NCI-H2196 (cell line): ENCODE measurements around the gene STAG1.
"Not testable (repeated sequence)": the region's sequence is repeated elsewhere in the genome, so short reads cannot be mapped to it uniquely, and the experiment has no call there.

ENCODE experiments used
- DNase-seq: peaks from one replicate; lab custom pipeline; 2025; ENCODE audit not compliant: unreplicated experiment; lab: John Stamatoyannopoulos, UW

STAG1 gene

GRCh38 chr3:136604961-136605360, 147.2 kb downstream of the STAG1 start:
- no peak for DNase-seq

GRCh38 chr3:136602818-136603217, 149.4 kb downstream of the STAG1 start:
- DNase-seq: no peak

- no peak for DNase-seq
Measured at GRCh38 chr3:136595913-136596697, 156.1 kb downstream of the STAG1 start.

GRCh38 chr3:136586580-136586979, 165.6 kb downstream of the STAG1 start:
- DNase-seq: no peak

GRCh38 chr3:136584728-136585127, 167.4 kb downstream of the STAG1 start:
- no peak for DNase-seq

- DNase-seq: no peak
Measured at GRCh38 chr3:136583823-136584222, 168.4 kb downstream of the STAG1 start.

GRCh38 chr3:136577791-136578190, 174.4 kb downstream of the STAG1 start:
- no peak for DNase-seq

- no peak for DNase-seq
Measured at GRCh38 chr3:136576279-136577009, 175.7 kb downstream of the STAG1 start.

- DNase-seq: no peak
Measured at GRCh38 chr3:136567599-136568188, 184.5 kb downstream of the STAG1 start.

- DNase-seq: not testable (repeated sequence)
Measured at GRCh38 chr3:136564962-136565361, 187.2 kb downstream of the STAG1 start.

GRCh38 chr3:136562026-136562425, 190.2 kb downstream of the STAG1 start:
- DNase-seq: no peak

GRCh38 chr3:136559896-136560295, 192.3 kb downstream of the STAG1 start:
- no peak for DNase-seq

- DNase-seq: not testable (repeated sequence)
Measured at GRCh38 chr3:136549461-136549860, 202.7 kb downstream of the STAG1 start.

- DNase-seq: no peak
Measured at GRCh38 chr3:136547293-136547692, 204.9 kb downstream of the STAG1 start.

- DNase-seq: no peak
Measured at GRCh38 chr3:136546720-136547119, 205.5 kb downstream of the STAG1 start.

- no peak for DNase-seq
Measured at GRCh38 chr3:136545664-136546268, 206.4 kb downstream of the STAG1 start.

GRCh38 chr3:136544532-136544931, 207.6 kb downstream of the STAG1 start:
- no peak for DNase-seq

GRCh38 chr3:136543385-136543784, 208.8 kb downstream of the STAG1 start:
- DNase-seq: no peak

- no peak for DNase-seq
Measured at GRCh38 chr3:136535906-136536305, 216.3 kb downstream of the STAG1 start.

GRCh38 chr3:136532766-136533165, 219.4 kb downstream of the STAG1 start:
- no peak for DNase-seq

- DNase-seq: no peak
Measured at GRCh38 chr3:136518102-136518501, 234.1 kb downstream of the STAG1 start.

- no peak for DNase-seq
Measured at GRCh38 chr3:136516656-136517055, 235.5 kb downstream of the STAG1 start.
